GM18867 (cell line): ENCODE results near the gene RAD9B.
A peak's percentile ranks its signal among the peaks of the same experiment; 100 is the strongest.
"Not testable (repeated sequence)": the region's sequence is repeated elsewhere in the genome, so short reads cannot be mapped to it uniquely, and the experiment has no call there.

Source experiments
- ATAC-seq: cut with Tn5 transposase; IDR thresholded peaks from one replicate; pipeline ENCODE4 v1.9.1; 2021; ENCODE audit warnings: mild to moderate bottlenecking, moderate library complexity; ENCODE audit not compliant: unreplicated experiment

Gene RAD9B

GRCh38 chr12:110520876-110521712 is 19.0 kb downstream of the RAD9B start:
- ATAC-seq, result not testable (repeated sequence)

GRCh38 chr12:110528277-110528839 is 26.2 kb downstream of the RAD9B start:
- ATAC-seq, result no peak

- no peak for ATAC-seq
Measured at GRCh38 chr12:110530511-110530910, 28.4 kb downstream of the RAD9B start.

- peak; percentile 85 for ATAC-seq
Measured at GRCh38 chr12:110531741-110532333, 29.7 kb downstream of the RAD9B start.

GRCh38 chr12:110532644-110533043 is 30.5 kb downstream of the RAD9B start:
- ATAC-seq, result no peak

GRCh38 chr12:110533607-110534006 is 31.5 kb downstream of the RAD9B start:
- ATAC-seq, result no peak

- no peak for ATAC-seq
Measured at GRCh38 chr12:110534811-110535210, 32.7 kb downstream of the RAD9B start.

- no peak for ATAC-seq
Measured at GRCh38 chr12:110536834-110537604, 34.9 kb downstream of the RAD9B start.

- ATAC-seq, result no peak
Measured at GRCh38 chr12:110537605-110538409, 35.7 kb downstream of the RAD9B start.

GRCh38 chr12:110538869-110539622 is 36.9 kb downstream of the RAD9B start:
- ATAC-seq, result no peak

- ATAC-seq, result no peak
Measured at GRCh38 chr12:110540048-110540447, 37.9 kb downstream of the RAD9B start.

GRCh38 chr12:110543252-110543959 is 41.3 kb downstream of the RAD9B start:
- peak; percentile 55 for ATAC-seq

GRCh38 chr12:110543965-110544364 is 41.8 kb downstream of the RAD9B start:
- no peak for ATAC-seq

- not testable (repeated sequence) for ATAC-seq
Measured at GRCh38 chr12:110545259-110545658, 43.1 kb downstream of the RAD9B start.

- no peak for ATAC-seq
Measured at GRCh38 chr12:110545812-110546211, 43.7 kb downstream of the RAD9B start.

- no peak for ATAC-seq
Measured at GRCh38 chr12:110546339-110546738, 44.2 kb downstream of the RAD9B start.

- ATAC-seq, result no peak
Measured at GRCh38 chr12:110547090-110547489, 45.0 kb downstream of the RAD9B start.

GRCh38 chr12:110548678-110549077 is 46.5 kb downstream of the RAD9B start:
- no peak for ATAC-seq

GRCh38 chr12:110549716-110550115 is 47.6 kb downstream of the RAD9B start:
- ATAC-seq, result no peak
